Hepatocyte (in vitro differentiated cells): Measurements from ENCODE around the gene CILP2.

Experiments used
- CTCF ChIP-seq: fragments of 200-600 bp; sonication (generic); IDR thresholded peaks from 2 replicates; pipeline ENCODE4 v1.5.1; 2016; ENCODE audit warnings: antibody characterized with exemption, mild to moderate bottlenecking; ENCODE audit not compliant: poor library complexity
- EZH2phosphoT487 ChIP-seq: fragments of 200-600 bp; sonication (generic); IDR thresholded peaks from one replicate; pipeline ENCODE4 v1.6.1; 2018; ENCODE audit warnings: antibody characterized with exemption, mild to moderate bottlenecking, low read depth, moderate library complexity; ENCODE audit not compliant: unreplicated experiment, severe bottlenecking

DNA sequence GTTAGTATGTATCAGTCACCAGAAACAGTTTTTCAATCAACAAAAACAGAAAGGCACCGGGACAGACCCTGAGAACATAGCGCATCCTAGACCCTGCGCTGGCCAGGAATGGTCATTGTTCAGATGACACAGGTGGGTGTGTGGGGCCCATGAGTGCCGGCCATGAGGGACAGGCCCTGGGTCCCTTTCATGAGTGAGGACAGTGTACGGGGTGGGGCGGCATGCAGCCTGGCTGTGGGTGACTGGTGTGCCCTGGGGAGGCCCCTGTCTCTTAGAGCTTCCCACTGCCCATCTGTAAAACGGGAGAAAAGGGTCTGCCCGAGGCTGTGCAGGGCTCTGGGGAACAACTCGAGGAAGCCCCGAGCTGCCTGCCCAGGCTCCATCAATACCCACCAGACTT is 54.6 kb downstream of the CILP2 start:
- TF ChIP-seq CTCF (no peak), EZH2phosphoT487 (no peak)
